Tibial nerve (tissue), 4 donors: ENCODE measurements around the gene DCAF17. TPM values are rescaled to one million over a fixed set of nuclear protein-coding genes. Genes with fewer than 3 reads are reported as not detected.

Experiments used
- DNase-seq, 2 donors: peaks; one replicate each; pipeline ENCODE4 v3.0.0-alpha.2; 2019; ENCODE audit warnings: low spot score in 2 of 2
- H3K27ac ChIP-seq, 4 donors: fragments of 200-600 bp; sonication (generic) in 3 of 4; one replicate each; pipeline ENCODE4 v1.5.1; 2017 to 2019; ENCODE audit warnings: mild to moderate bottlenecking in 1 of 4
- H3K27me3 ChIP-seq, 2 donors: fragments of 200-600 bp; sonication (generic) in 1 of 2; one replicate each; pipeline versions ENCODE4 v1.5.1 to v1.6.0; 2017 to 2019
- H3K36me3 ChIP-seq, 3 donors: fragments of 200-600 bp; sonication (generic); one replicate each; pipeline ENCODE4 v1.5.1; 2018 to 2019
- H3K4me1 ChIP-seq, 4 donors: fragments of 200-600 bp; sonication (generic) in 3 of 4; one replicate each; pipeline ENCODE4 v1.5.1; 2017 to 2019
- H3K4me3 ChIP-seq, 4 donors: fragments of 200-600 bp; sonication (generic) in 3 of 4; one replicate each; pipeline ENCODE4 v1.5.1; 2017 to 2019; ENCODE audit warnings: mild to moderate bottlenecking in 1 of 4, moderate library complexity in 1 of 4
- H3K9me3 ChIP-seq, 4 donors: fragments of 200-600 bp; sonication (generic) in 3 of 4; one replicate each; pipeline ENCODE4 v1.5.1; 2017 to 2019
- EP300 ChIP-seq, 2 donors: sonication (generic); formaldehyde crosslinking; IDR thresholded peaks; one replicate each; pipeline ENCODE4 v1.6.1; 2017; ENCODE audit warnings: antibody characterized with exemption in 2 of 2, mild to moderate bottlenecking in 1 of 2
- POLR2A ChIP-seq, 2 donors: fragments of 450-650 bp; IDR thresholded peaks; one replicate each; pipeline ENCODE4 v1.6.1; 2017; ENCODE audit warnings: antibody characterized with exemption in 2 of 2, mild to moderate bottlenecking in 2 of 2, moderate library complexity in 2 of 2
- WGBS, 2 donors: methylation state at CpG; one replicate each; pipeline ENCODE4 v1.1.5; 2018; 5-methylcytosine and 5-hydroxymethylcytosine counted together
- total RNA-seq, 4 donors: library from RNA; depleted of rRNA; stranded (reverse); fragments of >200 nt; gene quantifications; one replicate each; pipeline ENCODE4 v1.1.0, GENCODE V29; 2016
- TF ChIP-seq, protein P1 (sequence below), 5 experiments: fragments of 200-600 bp in 3 of 5; fragments of 450-650 bp in 2 of 5; sonication (generic) in 3 of 5; IDR thresholded peaks; one replicate each; pipeline ENCODE4 v1.5.1; 2016 to 2019; ENCODE audit warnings: antibody characterized with exemption in 5 of 5, mild to moderate bottlenecking in 3 of 5, moderate library complexity in 2 of 5

DCAF17 gene
- total RNA-seq, 4 donors from 2014 or later = 17.3 to 38.4 (median 23.8) TPM

DNA sequence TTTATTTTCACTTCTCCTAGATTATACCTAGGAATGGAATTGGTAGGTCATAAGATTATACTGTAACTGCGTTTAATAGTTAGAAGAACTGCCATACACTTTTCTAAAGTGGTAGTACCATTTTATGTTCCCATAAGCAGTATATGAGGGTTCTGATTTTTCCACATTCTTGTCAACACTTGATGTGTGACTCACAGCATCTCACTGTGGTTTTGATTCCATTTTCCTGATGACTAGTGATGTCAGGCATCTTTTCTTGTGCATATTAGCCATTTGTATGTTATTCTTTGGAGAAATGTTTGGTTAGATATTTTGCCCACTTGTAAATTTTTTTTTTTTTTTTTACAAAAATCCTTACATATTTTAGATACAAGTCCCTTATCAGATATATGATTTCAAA lies 2.3 kb downstream of the DCAF17 start:
- no peak for TF ChIP-seq POLR2A (IDR thresholded peaks at IDR 0.05)
- TF ChIP-seq EP300 (IDR thresholded peaks at IDR 0.05) = no peak
- TF ChIP-seq, protein P1, sequence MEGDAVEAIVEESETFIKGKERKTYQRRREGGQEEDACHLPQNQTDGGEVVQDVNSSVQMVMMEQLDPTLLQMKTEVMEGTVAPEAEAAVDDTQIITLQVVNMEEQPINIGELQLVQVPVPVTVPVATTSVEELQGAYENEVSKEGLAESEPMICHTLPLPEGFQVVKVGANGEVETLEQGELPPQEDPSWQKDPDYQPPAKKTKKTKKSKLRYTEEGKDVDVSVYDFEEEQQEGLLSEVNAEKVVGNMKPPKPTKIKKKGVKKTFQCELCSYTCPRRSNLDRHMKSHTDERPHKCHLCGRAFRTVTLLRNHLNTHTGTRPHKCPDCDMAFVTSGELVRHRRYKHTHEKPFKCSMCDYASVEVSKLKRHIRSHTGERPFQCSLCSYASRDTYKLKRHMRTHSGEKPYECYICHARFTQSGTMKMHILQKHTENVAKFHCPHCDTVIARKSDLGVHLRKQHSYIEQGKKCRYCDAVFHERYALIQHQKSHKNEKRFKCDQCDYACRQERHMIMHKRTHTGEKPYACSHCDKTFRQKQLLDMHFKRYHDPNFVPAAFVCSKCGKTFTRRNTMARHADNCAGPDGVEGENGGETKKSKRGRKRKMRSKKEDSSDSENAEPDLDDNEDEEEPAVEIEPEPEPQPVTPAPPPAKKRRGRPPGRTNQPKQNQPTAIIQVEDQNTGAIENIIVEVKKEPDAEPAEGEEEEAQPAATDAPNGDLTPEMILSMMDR (IDR thresholded peaks at IDR 0.05) = no peak
- Histone ChIP-seq H3K36me3 (peaks cover 0 to 48% (median 0%) of the 10 kb centered on the region in 3 donors), H3K4me3 (no peak overlapping the region), H3K9me3 (no peaks in the 10 kb centered on the region), H3K27ac (no peak overlapping the region), H3K27me3 (no peaks in the 10 kb centered on the region), H3K4me1 (peaks cover 0 to 24% (median 8%) of the 10 kb centered on the region in 4 donors)
- 96 to 97% methylated on average over 1 of the region's 1 CpG for WGBS, 2 donors
- DNase-seq = no peak

DNA sequence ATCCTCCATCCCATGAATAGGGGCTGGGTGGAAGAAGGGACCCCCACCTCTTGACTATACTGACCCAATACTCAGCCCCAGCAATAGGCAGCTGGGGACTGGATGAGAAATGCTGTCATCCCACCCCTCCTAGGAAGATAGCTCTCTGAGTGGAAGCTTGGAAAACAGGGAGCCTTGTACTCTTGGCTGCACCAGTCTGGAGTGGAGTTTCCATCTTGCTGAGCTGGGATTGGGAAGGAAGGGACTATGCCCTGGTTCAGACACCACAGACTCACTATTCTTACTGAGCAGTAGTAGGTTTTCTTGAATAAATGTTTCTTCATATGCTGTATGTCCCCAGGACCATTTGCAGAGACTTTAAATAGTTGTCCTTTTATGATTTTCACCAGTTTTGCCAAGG lies 7.4 kb downstream of the DCAF17 start:
- H3K9me3 ChIP-seq = no peaks in the 10 kb centered on the region

DNA sequence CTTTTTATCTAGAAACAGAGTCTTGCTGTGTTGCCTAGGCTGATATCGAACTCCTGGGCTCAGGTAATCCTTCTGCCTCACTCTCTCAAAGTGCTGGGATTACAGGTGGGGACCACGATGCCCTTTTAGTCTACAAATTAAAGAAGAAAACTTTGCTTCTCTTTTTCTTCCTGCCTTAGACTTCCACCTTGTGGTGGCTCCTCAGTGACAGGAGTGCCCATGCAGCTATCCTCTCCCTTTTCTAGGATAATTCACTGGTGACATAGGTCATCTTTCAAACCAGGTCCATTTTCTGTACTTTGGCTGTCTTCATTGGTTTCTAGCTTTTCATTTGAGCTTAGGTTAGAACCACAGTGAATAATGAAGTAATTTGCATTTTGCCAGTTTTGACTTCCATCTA lies 13.6 kb downstream of the DCAF17 start:
- Histone ChIP-seq H3K27ac (no peak overlapping the region), H3K9me3 (no peaks in the 10 kb centered on the region), H3K36me3 (peaks cover 0 to 84% (median 13%) of the 10 kb centered on the region in 3 donors), H3K4me3 (no peak overlapping the region), H3K4me1 (no peaks in the 10 kb centered on the region), H3K27me3 (no peaks in the 10 kb centered on the region)
- TF ChIP-seq, protein P1 (IDR thresholded peaks at IDR 0.05) = no peak
- TF ChIP-seq POLR2A (IDR thresholded peaks at IDR 0.05) (no peak), EP300 (IDR thresholded peaks at IDR 0.05) (no peak)
- DNase-seq = no peak
- WGBS, 2 donors = 89 to 92% methylated on average over 2 of the region's 2 CpGs

More for the DNA sequence above, 7.4 kb downstream of the DCAF17 start:
- no peak for DNase-seq
- H3K27ac ChIP-seq = no peak overlapping the region
- H3K4me1 ChIP-seq = no peaks in the 10 kb centered on the region
- TF ChIP-seq, protein P1 (IDR thresholded peaks at IDR 0.05) = no peak
- no peak for TF ChIP-seq POLR2A (IDR thresholded peaks at IDR 0.05)
- TF ChIP-seq EP300 (IDR thresholded peaks at IDR 0.05) = no peak
- no peak overlapping the region for H3K4me3 ChIP-seq
- no peaks in the 10 kb centered on the region for H3K27me3 ChIP-seq
- peaks cover 0 to 74% (median 5%) of the 10 kb centered on the region in 3 donors for H3K36me3 ChIP-seq

DNA sequence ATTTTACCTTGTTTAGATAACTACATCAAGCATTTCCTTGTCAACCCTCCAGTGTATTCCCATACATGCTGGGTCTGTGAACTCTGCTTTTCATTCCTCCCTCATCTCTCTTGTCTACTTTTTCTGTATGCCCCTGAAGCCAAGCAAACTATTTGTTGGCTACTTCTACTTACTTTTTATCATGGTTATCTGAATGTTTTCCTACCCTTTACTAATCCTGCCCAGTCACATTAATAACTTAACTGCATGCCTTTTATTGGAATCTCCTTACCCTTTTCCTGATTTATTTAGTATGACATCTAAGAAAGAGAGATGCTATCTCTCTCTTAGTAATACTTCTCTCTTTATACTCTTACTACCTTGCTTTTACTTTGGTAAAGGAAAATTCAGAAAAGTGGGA lies 17.0 kb downstream of the DCAF17 start:
- H3K27ac ChIP-seq = no peak overlapping the region
- TF ChIP-seq POLR2A (IDR thresholded peaks at IDR 0.05) (no peak), EP300 (IDR thresholded peaks at IDR 0.05) (no peak)
- TF ChIP-seq, protein P1 (IDR thresholded peaks at IDR 0.05) = no peak
- H3K36me3 ChIP-seq = peaks cover 0 to 91% (median 9%) of the 10 kb centered on the region in 3 donors
- DNase-seq = no peak
- no peaks in the 10 kb centered on the region for H3K9me3 ChIP-seq
- H3K27me3 ChIP-seq = no peaks in the 10 kb centered on the region
- H3K4me3 ChIP-seq = no peak overlapping the region
- no peaks in the 10 kb centered on the region for H3K4me1 ChIP-seq

DNA sequence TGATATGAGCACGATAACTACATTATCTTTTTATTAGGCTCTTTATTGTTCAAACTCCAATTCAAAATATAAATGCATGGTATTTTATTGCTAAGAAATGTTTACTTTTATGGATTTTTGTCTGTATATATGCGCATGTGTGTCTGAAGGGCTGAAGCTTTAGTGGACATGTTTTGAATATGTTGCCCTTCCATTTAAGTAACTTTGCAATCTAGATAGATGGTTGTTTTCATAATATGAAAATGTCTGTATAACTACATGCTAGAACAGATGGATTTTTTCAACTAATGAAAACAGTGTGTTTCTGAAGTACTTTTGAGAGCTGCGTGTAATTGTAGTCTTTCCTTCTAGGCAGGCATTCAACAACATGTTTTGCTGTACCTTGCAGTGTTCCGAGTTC lies 18.7 kb downstream of the DCAF17 start:
- H3K4me1 ChIP-seq = no peaks in the 10 kb centered on the region
- H3K27me3 ChIP-seq = no peaks in the 10 kb centered on the region
- no peaks in the 10 kb centered on the region for H3K9me3 ChIP-seq
- 96 to 97% methylated on average over 4 of the region's 4 CpGs for WGBS, 2 donors
- TF ChIP-seq, protein P1 (IDR thresholded peaks at IDR 0.05) = no peak
- TF ChIP-seq EP300 (IDR thresholded peaks at IDR 0.05) (no peak), POLR2A (IDR thresholded peaks at IDR 0.05) (no peak)
- no peak overlapping the region for H3K27ac ChIP-seq
- no peak for DNase-seq
- no peak overlapping the region for H3K4me3 ChIP-seq
- H3K36me3 ChIP-seq = peaks cover 0 to 96% (median 9%) of the 10 kb centered on the region in 3 donors
